Large intestine (tissue), 3 donors: ENCODE measurements around the gene PIM2. TPM values are rescaled to one million over a fixed set of nuclear protein-coding genes. Genes with fewer than 3 reads are reported as not detected.

Source experiments
- DNase-seq, 2 donors: peaks; one replicate each; pipeline versions ENCODE4 v3.0.0 to v3.0.0-alpha.2; 2013
- H3K27ac ChIP-seq: one replicate; pipeline ENCODE4 v1.5.1; 2013; ENCODE audit warnings: low read length
- H3K27me3 ChIP-seq: 2 replicates; pipeline ENCODE4 v1.6.1; 2013; ENCODE audit warnings: low read length; ENCODE audit not compliant: control insufficient read depth, insufficient read depth
- H3K36me3 ChIP-seq: 2 replicates; pipeline ENCODE4 v1.6.1; 2013; ENCODE audit warnings: low read length; ENCODE audit not compliant: control insufficient read depth, insufficient read depth
- H3K4me1 ChIP-seq: one replicate; pipeline ENCODE4 v1.6.1; 2013; ENCODE audit warnings: low read length; ENCODE audit not compliant: control insufficient read depth, insufficient read depth
- H3K4me3 ChIP-seq: one replicate; pipeline ENCODE4 v1.5.1; 2013; ENCODE audit warnings: low read length
- H3K9me3 ChIP-seq: one replicate; pipeline ENCODE4 v1.6.1; 2013; ENCODE audit warnings: mild to moderate bottlenecking, low read depth, low read length, moderate library complexity; ENCODE audit not compliant: control insufficient read depth
- WGBS: methylation state at CpG from one replicate; pipeline ENCODE4 v1.1.5; 2013; ENCODE audit warnings: low lambda C conversion rate; ENCODE audit not compliant: insufficient coverage; 5-methylcytosine and 5-hydroxymethylcytosine counted together
- polyA plus RNA-seq: library from polyadenylated mRNA; unstranded; fragments of 120-200 nt; gene quantifications from one replicate; pipeline ENCODE4 v1.2.1, GENCODE V29; 2013

The PIM2 gene
- polyA plus RNA-seq, 1 donor: 11.5 TPM

DNA sequence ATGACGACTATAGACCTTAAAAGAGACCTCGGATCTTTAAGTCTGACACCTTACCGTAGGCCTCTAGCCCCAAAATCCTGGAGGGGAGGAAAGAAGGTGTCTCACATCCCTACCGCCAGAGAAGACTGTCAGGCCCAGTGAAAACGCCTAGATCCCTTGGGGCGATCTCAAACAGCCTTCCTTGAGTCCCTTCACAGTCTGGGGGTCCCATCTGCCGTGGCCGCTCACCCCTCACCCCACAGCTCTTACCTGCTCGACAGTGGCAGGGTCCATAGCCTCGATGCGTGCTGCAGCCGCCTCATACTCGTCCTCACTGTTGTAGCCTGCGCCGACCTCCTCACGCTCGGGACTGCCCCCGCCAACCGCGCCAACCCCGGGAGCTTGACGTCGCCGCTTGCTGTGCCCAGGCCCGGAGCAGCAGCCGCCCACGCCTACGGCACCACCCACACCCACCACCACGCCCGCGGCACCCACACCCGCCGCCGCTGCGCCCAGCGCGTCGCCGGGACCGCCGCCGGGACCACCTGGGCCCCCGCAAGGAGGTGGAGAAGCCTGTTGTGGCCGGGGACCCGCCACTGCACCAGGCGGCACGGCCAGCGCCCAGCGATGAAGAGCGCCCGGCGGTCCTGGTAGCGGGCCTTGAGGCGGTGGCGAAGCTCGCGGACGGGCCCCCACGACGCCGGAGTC lies 38.0 kb upstream of the PIM2 start:
- DNase-seq: no peak
- Histone ChIP-seq H3K36me3 (peaks cover 18% of the 10 kb centered on the region), H3K4me1 (peaks cover 21% of the 10 kb centered on the region), H3K9me3 (no peaks in the 10 kb centered on the region), H3K27me3 (no peaks in the 10 kb centered on the region), H3K27ac (no peak overlapping the region), H3K4me3 (peak overlapping the region; percentile 70)
- no CpG with 5 or more reads among the region's 61 CpGs for WGBS

DNA sequence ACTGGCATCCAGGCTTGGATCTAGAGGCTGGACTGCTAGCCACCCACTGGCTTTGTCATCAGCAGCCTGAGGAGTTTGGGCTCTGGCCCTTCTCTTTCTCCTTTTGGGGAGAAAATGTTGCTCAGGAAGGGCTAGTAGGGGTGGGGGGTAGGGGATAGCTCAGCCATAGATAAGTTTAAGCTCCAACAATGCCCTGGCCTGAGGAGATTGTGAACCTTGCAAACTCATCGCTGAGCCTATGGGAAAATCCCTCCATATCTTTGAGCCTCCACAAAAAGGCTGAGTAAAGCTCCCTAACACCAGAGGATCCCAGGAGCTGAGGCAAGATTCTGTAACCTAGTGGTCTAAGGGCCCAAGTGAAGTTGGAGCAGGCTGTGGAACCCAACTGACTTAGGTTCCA lies 29.8 kb upstream of the PIM2 start:
- H3K36me3 ChIP-seq: peaks cover 15% of the 10 kb centered on the region
- no peaks in the 10 kb centered on the region for H3K27me3 ChIP-seq
- no CpG with 5 or more reads among the region's 1 CpG for WGBS
- no peak overlapping the region for H3K27ac ChIP-seq
- no peak for DNase-seq
- H3K9me3 ChIP-seq: no peaks in the 10 kb centered on the region
- H3K4me1 ChIP-seq: no peaks in the 10 kb centered on the region
- H3K4me3 ChIP-seq: no peak overlapping the region

DNA sequence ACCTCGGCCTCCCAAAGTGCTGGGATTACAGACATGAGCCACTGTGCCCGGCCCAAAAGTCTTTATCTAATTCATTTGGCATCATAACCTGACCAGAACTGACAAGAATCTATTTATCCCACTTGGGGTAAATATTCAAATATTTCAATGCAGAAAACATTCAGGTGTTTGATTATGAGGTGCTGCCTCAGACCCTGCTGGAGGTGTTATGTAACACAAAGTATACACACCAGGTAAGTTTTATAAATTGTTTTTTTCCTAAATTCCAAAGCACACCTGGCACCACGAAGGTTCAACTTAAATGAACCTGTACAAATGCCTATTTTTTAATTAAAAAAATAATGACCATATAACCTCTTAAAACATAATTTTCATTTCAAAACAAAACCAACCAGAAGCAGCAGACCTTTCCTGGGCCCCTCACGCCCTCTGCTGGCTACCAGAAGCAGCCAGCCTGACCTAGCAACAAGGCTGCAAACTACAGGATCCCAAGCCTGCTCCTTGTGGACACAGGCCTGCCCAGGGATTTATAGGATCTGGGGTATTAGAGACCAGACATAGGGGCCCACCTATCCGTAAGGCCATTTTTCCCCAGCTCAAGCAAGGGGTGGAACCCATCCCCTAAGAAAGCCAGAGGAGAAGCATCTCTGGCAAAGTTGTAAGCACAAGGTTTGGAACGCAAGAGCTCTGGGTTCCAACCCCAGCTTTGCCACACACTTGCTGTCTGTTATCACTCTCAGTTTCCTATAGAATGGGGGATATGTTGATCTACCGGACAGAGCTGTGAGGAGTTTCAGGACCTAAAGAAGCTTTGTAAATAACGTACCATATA lies 26.9 kb upstream of the PIM2 start:
- Histone ChIP-seq H3K9me3 (no peaks in the 10 kb centered on the region), H3K27me3 (no peaks in the 10 kb centered on the region), H3K36me3 (peaks cover 17% of the 10 kb centered on the region), H3K4me1 (peaks cover 17% of the 10 kb centered on the region), H3K27ac (no peak overlapping the region), H3K4me3 (no peak overlapping the region)
- WGBS: no CpG with 5 or more reads among the region's 8 CpGs
- peak in 1 of 2 donors; percentile 24 for DNase-seq

DNA sequence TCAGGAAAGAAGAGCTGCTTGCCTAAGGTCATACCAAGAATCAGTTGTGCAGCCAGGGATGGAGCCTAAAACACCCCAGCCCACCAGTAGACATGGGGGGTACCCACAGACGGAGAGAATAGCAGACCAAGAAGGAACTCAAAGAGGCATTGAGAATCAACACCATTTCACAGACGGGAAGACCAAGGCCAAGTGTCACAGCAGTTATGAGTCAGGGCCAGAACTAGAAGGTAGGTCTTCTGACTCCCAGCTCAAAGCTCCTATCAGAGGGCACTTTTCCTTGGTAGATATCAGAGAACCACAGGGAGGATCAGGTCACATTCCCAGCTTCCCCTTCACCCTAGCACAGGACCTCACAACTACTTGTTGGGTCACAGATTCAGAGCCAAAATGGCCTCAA lies 24.1 kb upstream of the PIM2 start:
- no CpG with 5 or more reads among the region's 2 CpGs for WGBS
- peaks cover 20% of the 10 kb centered on the region for H3K36me3 ChIP-seq
- no peaks in the 10 kb centered on the region for H3K27me3 ChIP-seq
- H3K27ac ChIP-seq: peak overlapping the region; percentile 84
- peaks cover 39% of the 10 kb centered on the region for H3K4me1 ChIP-seq
- DNase-seq: no peak
- H3K9me3 ChIP-seq: no peaks in the 10 kb centered on the region
- no peak overlapping the region for H3K4me3 ChIP-seq

DNA sequence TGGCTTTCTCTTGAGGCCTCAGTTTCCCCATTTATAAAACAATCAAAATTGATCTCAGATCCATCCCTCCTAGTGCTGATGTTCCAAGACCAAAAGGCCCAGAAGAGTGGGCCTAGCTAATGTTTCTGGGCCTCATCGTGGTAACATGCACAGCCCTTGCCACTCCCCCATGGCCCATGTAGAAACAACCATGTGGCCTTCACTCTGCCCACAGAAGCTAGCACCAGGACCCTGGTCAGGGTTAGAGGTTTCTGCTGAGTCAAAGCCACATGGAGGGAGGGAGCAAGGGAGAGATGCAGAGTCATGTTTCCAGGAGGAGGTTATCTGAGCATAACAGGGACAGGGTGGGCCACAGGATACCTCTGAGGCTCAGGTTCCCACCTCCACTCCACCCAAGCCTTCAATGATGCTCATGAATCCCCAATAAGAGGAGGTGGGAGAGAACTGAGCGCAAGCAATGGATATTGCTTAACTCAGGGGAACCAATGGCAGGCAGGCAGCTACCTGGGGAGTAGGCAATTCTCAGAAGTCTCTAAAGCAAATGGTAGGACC lies 21.7 kb upstream of the PIM2 start:
- no peak overlapping the region for H3K4me3 ChIP-seq
- H3K27me3 ChIP-seq: no peaks in the 10 kb centered on the region
- H3K27ac ChIP-seq: peak overlapping the region; percentile 35
- no peaks in the 10 kb centered on the region for H3K9me3 ChIP-seq
- whole genome bisulfite sequencing: no CpG with 5 or more reads among the region's 2 CpGs
- peaks cover 20% of the 10 kb centered on the region for H3K36me3 ChIP-seq
- DNase-seq: no peak
- peaks cover 57% of the 10 kb centered on the region for H3K4me1 ChIP-seq

DNA sequence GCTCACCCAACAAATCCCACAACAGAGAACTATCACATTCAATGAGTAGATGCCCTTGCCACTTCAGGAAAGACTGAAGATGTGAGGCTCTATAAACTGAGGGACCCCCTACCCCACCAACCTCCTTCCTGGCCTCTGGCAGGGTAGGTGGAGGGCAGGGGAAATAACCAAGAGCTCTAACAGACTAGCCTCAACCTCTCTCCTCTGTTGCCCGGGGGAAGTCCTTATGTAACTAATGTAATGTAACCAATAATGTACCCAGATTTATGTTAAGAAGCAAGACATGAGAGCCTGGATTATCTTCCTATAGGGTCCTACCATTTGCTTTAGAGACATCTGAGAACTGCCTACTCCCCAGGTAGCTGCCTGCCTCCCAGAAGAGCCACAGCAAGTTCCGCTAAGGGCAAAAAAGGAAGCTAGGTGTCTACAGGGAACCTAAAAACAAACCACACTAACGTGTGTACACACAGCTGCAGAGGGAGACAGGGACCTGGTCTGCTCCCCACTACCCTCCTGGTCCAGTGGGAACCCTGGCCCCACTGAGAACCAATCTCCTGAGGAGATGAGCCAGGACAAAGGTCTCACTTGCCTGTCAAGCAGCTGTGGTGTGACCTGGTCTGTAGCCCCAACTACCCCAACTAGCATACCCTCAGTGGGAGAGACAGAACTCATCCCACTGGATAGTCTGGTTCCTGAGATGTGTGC lies 20.9 kb upstream of the PIM2 start:
- peaks cover 25% of the 10 kb centered on the region for H3K36me3 ChIP-seq
- H3K4me1 ChIP-seq: peaks cover 57% of the 10 kb centered on the region
- no peak overlapping the region for H3K4me3 ChIP-seq
- peak overlapping the region; percentile 6 for H3K27ac ChIP-seq
- no CpG with 5 or more reads among the region's 3 CpGs for WGBS
- no peaks in the 10 kb centered on the region for H3K9me3 ChIP-seq
- DNase-seq: no peak
- H3K27me3 ChIP-seq: no peaks in the 10 kb centered on the region

DNA sequence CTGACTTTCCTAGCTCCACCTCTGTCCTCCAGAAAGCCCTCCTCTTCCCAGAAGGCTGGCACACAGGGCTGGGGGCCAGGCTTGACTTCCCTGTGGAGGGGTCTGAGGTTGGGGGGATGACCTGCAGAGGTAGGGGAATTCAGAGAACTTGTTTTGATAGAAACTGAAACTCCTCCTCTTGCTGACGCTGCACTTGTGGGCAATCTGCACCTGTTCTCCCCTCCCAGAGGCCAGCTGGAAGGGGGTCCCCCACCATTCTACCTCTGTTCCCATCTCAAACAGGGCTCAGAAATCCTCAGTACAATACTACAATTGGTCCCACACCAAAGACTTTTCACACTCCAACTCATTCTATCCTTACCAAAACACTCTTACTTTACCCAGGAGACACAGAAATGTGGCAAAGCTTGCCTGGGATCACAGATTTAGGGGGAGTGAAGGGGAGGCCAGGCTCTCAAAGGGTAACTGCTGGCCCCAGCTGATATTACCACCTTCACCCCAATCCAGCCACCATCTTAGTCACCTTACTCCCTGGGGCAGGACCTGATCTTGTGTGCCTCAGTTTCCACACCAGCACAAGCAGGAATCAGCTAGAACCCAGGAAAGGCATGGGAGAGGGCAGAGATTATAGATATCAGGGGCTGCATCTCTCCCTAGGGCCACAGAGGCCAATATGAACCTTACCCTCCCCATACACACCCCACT lies 20.0 kb upstream of the PIM2 start:
- no peaks in the 10 kb centered on the region for H3K27me3 ChIP-seq
- H3K9me3 ChIP-seq: no peaks in the 10 kb centered on the region
- peak; percentile 13 to 32 for DNase-seq
- H3K27ac ChIP-seq: peak overlapping the region; percentile 43
- WGBS: no CpG with 5 or more reads among the region's 1 CpG
- H3K4me3 ChIP-seq: no peak overlapping the region
- H3K4me1 ChIP-seq: peaks cover 57% of the 10 kb centered on the region
- H3K36me3 ChIP-seq: peaks cover 29% of the 10 kb centered on the region

DNA sequence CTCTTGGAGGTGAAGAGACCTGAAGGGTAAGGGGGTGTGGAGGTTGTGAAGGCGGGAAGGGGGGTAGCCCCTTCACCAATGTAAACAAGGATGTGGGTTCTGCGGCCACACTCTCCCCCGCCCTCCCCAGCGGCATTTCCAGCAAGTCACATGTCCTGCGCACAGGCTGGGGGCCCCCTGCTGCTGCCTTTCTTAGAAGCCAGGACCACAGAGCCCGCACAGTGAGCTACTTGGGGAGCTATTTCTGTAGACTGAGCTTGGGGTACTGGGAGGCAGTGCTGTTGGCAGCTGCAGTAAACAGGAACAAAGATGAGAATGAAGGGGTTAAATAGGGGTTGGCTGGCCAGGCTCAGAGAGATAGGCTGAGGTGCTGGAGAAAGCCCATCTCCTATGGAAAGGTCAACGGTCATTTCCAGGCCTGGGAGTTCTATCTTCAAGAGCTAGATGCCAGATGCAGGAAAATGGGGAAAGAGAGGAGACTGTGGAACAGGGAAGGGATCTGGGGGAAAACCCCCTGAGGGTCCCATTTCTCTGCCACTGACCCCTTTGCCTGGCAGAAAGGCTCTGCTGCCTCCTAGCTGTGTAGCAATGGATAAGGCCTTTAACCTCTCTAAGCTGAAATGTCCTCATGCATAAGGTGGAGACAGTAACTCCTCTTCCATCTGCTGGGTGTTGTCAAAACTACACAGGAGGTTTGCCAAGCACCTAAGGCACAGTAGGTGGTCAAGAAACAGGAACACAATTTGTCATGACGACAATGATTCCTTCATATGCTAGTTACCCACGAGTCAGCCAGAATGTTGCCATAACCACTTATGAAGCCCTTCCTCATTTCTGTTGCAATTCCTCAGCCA lies 18.5 kb upstream of the PIM2 start:
- H3K4me3 ChIP-seq: no peak overlapping the region
- peaks cover 51% of the 10 kb centered on the region for H3K4me1 ChIP-seq
- H3K36me3 ChIP-seq: peaks cover 30% of the 10 kb centered on the region
- H3K9me3 ChIP-seq: no peaks in the 10 kb centered on the region
- no CpG with 5 or more reads among the region's 9 CpGs for WGBS
- no peaks in the 10 kb centered on the region for H3K27me3 ChIP-seq
- DNase-seq: peak; percentile 19 to 62
- H3K27ac ChIP-seq: peak overlapping the region; percentile 72

DNA sequence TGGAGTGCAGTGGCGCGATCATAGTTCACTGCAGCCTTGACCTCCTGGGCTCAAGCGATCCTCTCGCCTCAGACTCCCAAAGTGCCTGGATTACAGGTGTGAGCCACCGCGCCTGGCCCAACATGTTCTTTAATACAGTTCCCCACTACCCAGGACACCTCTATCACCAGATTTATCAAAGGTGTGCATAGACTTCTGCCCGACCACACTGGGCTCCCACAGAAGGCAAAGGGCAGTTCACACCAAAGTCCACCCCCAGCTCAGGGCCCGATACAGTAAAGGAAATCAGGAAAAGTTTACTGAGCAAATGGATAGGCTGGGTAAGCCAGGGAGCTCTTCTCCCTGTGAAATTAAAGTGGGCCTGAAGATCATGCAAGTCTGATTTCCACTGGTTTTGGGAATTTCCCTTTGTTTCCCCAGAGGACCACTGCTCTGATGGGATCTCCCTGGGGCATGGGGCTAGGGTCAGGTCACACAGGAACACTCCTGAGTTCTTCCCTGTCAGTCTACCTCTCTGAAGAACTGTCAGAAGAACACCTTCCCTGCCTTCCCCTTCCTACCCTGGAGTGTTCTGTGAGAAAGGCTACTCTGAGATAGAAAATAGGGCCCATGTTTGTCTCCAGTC lies 17.7 kb upstream of the PIM2 start:
- Histone ChIP-seq H3K36me3 (peaks cover 30% of the 10 kb centered on the region), H3K4me3 (no peak overlapping the region), H3K9me3 (no peaks in the 10 kb centered on the region), H3K27ac (peak overlapping the region; percentile 72), H3K27me3 (no peaks in the 10 kb centered on the region), H3K4me1 (peaks cover 49% of the 10 kb centered on the region)
- no peak for DNase-seq
- no CpG with 5 or more reads among the region's 8 CpGs for WGBS
